HG03442 (cell line): ENCODE results near the gene PGLYRP2.

Experiments used
- ATAC-seq: cut with Tn5 transposase; IDR thresholded peaks from one replicate; pipeline ENCODE4 v1.9.1; 2021; ENCODE audit warnings: mild to moderate bottlenecking, moderate library complexity; ENCODE audit not compliant: unreplicated experiment

The PGLYRP2 gene

DNA sequence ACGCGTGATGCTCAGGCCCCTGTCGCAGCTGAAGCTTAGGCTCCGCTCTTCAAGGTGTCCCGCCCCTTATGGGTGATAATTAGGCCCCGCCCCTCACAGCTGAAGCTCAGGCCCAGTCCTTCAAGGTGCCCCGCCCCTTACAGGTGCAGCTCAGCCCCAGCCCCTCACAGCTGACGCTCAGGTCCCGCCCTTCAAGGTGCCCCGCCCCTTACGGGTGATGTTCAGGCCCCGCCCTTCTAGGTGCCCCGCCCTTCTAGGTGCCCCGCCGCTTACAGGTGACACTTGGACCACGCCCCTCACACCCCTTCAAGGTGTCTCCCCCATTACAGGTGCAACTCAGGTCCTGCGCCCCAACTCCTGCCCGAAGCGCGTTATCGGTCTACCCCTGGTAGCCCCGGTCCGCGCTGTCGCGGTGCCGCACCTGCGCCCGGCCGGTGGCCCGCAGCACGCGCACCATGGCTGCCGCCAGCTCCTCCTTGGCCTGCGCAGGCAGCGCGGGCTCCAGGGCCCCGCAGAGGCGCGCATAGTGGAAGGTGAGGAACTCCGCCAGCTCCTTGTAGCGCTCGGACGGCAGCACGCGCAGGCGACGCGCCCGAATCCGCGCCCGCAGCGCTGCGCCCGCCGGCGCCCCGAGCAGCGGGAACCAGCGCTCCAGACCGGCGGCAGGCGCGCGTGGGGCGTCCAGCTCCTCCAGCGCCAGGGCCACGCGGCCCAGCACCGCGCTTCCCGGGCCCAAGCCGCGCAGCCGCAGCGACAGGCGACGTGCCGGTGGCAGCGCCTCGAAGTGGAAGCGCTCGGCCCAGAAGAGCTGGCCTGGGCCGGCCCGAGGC is 22.2 kb downstream of the PGLYRP2 start:
- ATAC-seq: no peak

DNA sequence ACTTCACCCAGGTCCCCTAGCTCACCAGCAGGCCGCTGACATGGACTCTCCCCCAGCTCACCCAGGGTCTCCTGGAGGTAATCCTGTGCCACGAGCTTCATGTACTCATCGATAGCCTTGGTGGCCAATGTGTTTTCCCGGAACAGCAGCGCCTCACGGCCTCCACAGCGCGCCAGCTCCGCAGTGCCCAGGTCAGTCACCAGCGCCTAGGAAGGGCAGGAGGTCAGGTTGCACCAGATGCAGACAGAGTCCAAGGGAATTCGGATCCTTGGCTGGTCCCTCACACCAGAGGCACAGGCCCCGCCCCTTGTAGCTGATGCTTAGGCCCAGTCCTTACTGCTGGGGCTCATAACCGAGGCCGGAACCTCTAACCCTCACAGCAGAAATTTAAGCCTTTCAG is 22.9 kb downstream of the PGLYRP2 start:
- no peak for ATAC-seq

DNA sequence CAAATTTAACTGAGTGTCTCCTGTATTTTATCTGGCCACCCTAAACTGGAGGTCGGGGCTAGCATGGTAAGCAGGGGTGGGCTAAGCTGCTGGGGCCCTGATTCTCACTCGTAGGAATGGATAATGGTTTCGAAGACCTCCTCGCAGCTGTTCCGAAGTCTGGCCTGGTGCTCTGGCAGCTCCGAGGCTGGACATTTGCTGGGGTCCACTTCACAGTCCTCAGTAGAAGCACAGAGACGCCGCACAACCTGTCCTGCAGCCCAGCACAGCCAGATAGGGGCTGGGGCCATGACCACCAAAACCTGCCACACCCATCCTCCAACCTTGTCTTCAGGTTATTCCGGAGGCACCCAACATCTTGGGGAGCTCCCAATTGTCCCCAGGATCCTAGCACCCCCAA is 23.3 kb downstream of the PGLYRP2 start:
- no peak for ATAC-seq

DNA sequence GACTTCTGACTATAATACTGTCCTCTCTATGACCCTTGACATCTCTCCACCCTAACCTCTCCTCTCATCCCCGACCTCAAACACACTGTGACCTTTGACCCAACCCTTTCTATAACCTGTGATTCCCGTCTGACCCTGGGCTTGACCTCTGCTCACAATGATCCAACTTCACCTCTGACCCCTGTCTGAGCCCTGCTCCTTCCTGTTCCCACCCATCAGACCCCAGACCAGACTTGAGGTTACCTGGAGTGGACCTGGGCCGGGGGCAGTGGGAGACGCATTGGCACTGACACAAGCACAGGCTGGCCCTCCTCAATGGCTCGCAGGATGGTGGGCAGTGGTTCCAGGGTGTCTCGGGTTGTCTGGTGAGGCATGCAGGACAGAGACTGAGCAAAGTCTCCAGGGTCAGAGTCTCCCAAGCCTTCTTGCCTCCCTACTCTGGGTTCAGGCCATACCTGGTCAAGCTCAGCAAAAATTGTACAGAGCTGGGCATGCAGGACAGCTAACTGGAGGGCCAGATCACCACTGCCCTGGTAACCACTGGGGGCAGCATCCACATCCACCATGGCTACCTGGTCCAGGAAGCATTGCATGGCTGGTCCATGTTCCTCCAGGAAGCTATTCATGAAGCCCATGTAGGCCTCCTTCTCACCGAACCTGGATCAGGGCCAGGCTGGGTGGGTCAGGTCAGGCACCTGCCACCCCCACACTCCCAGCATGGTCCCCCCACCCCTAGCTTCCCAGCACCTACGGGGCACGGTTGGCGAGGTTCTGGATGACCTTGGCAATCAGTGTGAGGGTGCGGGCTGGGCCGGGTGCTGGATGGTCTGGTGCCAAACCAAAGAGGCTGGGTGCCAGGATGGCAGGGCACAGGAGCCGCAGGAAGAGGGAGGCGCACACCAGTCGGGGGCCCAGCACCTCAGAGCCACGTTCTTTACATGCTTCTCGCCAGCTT is 25.1 kb downstream of the PGLYRP2 start:
- ATAC-seq: no peak

DNA sequence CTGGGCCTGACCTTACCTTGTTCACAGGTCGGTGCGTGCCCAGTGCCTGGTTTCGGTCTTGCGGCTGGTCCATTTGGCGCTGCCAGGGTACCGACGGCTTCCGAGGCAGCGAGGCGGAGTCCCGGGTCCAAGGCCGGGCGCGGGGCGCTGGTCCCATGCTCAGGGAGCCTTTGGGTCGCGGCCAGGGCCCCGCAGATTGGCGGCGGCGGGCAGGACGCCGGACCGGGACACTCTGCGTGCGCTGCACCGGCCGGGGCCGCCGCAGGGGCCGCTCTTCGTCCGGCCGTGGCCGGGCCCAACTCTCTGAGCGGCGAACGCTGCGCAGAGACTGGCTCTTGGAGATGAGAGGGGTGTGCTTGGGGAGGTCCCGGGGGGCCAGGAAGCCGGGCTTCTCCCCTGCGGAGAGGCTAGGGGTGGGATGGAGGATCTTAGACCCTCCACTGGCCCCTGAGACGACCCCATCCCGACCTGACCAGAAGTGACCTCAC is 26.2 kb downstream of the PGLYRP2 start:
- no peak for ATAC-seq

DNA sequence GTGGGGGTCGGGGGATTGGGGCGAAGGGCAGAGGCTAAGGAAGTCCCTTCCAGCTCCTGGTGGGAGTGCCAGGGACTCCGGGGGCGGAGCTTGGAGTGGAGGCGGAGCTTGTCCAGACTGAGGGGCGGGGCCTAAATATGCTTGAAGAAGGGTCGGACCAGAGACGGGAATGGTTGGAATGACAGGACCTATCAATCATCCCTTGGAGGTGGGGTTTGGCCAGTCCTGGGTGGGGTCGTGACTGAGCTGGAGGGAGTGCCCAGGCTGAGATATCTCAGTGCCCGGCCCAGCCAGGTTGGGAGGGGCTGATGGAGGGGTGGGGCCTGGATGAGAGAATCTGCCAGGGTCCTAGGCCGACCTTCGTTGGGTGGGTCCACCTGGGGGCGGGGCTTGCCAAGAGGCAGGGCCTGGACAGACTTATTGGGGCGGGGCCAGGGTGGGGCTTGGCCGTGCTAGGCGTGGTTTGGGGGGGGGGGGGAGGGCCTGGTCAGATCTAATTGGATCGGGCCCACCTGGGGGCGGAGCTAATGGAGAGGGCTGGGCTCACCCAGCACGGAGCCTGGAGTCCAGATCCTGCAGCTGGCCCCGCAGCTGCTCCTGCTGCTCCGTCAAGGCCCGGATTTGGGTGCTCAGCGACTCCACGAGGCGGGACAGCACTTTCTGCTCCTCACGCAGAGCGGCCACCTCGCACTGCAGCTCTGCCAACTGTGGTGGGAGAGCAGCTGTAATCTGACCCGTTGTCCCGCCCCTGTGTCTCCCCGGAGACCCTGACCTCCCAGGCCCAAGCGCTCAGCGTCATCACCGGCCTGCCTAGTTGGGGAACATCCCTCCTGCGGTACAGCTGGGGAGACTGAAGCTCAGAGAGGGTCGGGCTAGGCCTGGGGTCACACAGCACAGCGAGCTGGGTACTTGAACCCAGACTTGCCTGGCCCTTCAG is 26.9 kb downstream of the PGLYRP2 start:
- no peak for ATAC-seq

DNA sequence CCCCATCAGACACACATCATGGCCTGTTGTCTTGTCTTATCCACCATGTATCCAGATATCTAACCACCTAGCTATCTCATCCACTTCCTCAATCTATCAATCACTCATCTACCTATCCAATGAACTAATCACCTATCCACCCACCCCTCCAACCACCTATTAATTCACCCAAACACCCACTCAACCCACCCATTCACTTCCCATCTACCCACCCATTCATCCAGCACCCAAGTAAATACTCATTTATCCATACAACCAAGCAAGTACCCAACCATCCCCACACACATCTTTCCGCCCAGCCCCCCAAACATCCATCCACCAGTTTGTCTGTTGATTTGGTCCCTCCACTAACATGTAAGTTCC is 28.8 kb downstream of the PGLYRP2 start:
- no peak for ATAC-seq

DNA sequence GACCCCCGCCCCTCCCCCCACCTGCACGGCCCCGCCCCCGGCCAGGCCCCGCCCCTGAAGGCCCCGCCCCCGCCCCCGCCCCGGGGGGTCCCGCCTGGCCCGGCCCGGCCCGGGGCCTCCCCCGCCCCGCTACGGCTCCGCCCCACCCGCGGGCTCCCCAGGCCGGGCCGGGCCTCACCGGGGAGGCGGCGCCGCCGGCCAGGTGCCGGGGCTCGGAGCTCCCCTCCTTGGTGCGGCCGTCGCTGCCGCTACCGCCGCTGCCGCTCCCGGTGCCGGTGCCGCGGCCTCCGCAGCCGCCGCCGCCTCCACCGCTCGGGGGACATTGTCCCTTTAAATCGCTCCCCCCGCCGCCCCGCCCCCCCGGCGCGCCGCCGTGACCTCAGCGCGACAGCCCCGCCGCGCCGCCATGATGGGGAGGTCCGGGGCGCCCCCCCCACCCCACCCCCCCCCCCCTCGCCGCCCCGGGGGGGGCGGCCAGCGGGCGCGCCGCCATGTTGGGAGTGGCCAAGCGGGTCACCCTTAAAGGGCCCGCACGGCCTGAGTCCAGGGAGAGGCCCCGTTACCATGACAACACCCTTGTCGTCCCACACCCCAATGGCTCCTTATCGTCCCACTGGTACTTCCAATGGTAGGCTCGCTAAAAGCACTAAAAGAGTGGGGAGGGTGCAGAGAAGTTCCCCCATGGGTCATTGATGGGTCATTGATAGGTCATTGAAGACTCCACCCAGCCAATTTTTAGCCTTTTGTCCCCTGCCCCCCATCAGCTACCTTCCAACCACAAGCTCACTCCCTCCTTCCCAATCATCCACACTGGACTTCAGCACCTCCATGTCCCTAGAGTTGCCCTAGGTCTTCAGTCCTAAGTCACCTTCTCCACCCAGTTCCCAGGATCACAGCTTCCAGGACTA is 29.4 kb downstream of the PGLYRP2 start, which contains the start of gene WIZ:
Gene WIZ (minus strand): TSS at position 337 of the 908 bp plus-strand sequence. CDS start 1,649 bp downstream, outside the sequence.
- ATAC-seq: peak; percentile 52

DNA sequence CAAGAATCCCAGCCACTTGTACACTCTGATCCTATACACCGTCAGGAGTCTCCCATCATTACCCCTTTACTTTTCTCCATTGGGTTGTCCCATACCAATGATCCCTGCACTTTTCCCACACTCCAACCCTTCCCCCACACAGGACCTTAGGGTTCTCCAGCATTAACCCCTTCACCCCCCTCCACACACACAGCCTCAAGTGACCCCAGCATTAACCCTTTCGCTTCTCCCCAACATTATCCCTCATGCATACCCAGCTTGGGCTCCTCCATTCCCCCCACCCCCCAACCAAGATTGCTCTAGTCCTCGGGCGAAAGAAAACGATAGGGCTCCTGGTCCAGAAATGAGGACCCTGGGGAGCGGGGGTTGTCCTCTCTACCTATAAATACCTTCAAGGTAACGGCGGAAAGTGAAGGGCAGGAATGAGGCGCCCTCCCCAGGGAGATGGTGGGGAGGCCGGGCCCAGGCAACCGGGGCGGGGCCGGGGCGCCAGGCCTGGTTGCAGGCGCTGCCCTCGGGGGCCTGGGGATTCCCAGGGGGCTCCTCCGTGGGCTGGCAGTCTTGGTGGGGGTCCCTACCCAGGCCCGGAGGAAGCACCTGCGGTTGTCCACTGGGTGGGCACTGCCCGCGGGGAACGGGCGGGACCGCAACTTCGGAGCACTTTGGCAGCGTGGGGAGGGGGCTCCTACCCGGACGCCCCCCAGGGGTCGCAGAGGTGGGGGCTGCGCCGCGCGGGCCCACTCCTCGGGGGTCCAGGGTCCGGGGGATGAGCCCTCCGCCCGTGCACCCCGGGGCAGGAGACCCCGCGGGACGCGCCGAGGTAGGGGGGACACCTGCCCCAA is 30.3 kb downstream of the PGLYRP2 start:
- ATAC-seq: peak; percentile 20

DNA sequence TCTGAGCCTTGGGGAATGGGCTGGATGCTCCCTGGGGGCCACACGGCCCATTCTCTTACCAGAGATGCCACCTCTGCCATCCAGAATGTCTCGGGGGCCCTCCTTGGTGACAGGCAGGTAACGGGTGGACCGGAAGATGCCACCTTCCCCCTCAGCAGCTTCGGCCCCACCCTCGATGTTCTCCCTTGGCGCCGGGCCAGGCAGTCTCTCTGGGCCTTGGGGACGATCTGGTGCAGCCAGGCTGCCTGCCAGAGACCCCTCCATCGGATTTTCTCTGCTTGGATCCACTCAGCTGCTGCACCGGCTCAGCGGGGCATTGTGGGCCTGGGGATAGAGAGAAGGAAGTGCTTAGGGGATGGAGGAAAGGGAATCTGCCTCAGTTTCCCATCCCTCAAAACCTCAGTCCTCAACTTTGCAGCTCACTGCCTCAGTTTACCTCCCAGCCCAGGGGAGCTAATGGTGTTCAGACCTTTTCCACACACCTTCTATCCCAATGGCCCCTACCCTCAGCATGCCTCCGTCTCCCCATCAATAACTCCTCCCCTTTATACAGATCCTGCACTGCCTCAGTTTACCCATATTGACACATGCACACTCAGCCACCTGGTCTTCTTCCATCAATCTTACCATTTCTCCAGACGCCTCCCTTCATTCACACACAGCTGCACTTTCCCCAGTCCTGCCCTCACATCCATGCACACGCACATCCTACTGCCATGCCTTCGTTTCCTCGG is 31.1 kb downstream of the PGLYRP2 start:
- ATAC-seq: no peak

DNA sequence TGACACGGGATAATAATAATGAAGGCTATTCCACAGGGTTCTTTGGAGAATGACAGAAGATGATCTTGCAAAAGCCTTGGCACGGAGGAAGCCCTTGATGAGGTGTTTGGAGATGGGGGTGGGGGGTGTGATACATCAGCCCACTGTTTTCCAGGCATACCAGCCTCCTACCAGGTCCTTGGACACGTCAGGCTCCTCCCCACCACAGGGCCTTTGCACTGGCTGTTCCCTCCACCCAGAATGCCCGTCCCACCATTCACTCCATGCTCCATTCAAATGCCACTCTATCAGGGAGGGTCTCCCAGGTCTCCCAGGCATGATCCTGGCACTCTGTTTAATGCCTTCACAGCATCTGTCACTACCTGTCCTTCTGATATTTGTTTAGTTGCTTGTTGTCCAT is 32.2 kb downstream of the PGLYRP2 start:
- no peak for ATAC-seq

DNA sequence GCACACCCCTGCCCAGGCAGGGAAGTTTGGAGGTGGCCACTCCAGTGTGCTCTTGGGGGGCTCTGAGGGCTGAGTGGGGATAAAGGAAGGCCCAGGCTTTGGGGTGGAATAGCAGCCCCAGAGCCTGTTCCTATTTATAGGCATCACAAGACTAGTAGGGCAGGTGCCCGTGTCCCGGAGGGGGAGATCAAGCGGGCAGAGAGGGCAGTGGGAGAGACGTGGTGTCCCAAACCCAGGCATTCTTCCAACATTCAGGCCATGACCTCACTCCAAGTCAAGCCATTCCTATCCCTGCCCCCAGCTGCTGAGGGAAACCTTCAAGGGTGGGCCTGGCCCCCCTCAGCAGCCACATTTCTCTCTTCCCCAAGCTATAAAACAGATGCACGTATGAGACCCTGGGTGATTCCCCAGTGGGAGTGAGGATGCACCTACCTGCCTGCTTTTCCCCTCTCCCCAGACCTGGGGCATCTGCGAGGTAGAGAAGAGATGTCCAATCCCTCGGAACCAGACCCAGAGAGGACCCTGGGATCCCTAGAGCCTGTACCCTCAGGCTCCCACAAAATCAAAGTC is 33.4 kb downstream of the PGLYRP2 start:
- no peak for ATAC-seq

DNA sequence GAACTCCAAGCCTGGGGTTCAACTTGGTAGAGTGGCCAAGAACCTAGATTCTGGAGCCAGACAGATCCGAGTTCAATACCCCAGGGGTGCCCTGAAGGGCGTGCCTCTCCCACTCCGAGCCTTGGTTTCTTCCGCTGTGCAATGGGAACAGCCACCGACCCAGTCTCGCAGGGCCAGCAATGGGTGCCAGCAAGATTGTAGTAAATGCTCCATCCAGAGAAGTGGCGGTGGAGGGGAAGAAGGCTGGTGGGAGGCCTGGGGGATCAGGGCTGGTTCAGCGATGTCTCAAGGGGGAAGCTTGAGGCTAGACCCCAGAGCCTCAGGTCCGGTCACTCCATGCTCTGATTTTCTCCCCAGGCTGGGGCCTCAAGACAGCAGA is 34.1 kb downstream of the PGLYRP2 start:
- ATAC-seq: no peak

DNA sequence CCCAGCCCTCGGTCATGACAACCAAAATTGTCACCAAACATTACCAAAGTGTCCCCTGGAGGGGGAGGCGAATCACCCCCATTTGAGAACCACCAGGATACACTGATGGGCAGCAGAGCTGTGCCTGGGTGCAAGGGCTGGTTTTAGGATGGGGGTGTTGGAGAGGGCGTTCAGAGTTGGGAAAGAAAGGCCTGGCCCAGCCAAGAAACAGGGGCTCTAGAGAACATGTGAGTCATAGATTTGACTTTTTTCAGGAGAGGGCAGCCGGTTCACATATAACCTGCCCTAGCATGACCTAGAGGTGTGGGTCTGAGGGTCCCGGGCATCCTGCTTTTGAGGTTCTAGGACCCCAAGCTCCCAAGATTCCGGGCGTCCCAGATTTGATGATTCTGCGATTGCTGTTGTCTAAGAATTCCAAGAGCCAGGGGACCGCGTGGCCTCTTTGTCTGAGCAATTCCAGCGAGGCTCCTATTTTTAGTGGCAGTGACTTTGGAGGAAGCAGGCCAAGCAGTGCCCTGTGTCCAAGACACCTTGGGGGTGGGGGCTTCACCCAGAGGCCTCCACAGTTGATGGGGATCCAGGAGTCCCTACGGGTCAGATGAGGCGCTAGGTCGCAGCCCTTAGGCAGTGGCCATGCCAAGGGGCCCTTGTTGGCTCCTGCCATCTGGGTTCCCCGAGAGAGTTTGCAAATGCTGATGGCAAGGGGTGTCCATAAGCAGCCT is 34.6 kb downstream of the PGLYRP2 start:
- no peak for ATAC-seq

DNA sequence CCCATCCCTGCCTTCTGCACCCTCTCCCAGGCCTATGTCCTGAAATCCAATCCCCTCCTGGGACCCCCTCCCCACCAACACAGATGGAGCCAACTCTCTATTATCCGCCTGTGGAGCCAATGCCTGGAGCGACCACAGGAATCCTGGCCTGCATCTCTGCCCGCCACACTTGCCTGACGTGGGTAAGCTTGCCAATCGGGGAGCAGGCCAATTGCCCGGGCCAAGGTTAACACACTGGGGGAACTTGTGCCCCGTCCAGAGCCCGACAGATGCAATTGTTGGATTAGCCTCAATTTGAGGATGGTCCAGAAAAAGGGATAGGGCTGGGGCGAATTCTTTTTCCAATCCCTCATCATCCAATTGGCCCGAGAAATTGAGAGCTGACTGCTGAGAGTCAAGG is 35.5 kb downstream of the PGLYRP2 start:
- no peak for ATAC-seq

DNA sequence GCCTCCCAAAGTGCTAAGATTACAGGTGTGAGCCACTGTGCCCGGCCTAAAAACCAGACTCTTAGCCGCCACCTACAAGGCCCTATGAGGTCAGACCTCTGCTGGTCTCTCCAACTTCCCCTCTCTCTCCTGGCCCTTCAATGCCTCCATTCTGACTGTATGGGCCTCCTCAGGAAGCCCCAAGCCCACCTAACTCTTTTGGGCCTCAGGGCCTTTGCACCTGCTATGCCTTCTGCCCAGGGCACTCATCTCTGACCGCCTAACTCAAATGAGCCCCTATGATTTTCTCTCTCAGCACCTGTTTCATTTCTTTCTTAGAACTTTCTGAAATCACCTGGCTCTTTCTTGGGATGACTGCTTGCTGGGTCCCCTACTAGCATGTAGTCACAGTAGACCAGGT is 36.0 kb downstream of the PGLYRP2 start:
- ATAC-seq: no peak
